CD4-positive, alpha-beta T cell treated with Interferon alpha-2 for 1 hour (primary cell): Measurements from ENCODE around the gene ADGRD1.
A peak's percentile ranks its signal among the peaks of the same experiment; 100 is the strongest.

Experiments used
- DNase-seq, 2 donors: peaks; one replicate each; pipeline ENCODE4 v3.0.0-alpha.2; 2020 to 2022

ADGRD1 gene

DNA sequence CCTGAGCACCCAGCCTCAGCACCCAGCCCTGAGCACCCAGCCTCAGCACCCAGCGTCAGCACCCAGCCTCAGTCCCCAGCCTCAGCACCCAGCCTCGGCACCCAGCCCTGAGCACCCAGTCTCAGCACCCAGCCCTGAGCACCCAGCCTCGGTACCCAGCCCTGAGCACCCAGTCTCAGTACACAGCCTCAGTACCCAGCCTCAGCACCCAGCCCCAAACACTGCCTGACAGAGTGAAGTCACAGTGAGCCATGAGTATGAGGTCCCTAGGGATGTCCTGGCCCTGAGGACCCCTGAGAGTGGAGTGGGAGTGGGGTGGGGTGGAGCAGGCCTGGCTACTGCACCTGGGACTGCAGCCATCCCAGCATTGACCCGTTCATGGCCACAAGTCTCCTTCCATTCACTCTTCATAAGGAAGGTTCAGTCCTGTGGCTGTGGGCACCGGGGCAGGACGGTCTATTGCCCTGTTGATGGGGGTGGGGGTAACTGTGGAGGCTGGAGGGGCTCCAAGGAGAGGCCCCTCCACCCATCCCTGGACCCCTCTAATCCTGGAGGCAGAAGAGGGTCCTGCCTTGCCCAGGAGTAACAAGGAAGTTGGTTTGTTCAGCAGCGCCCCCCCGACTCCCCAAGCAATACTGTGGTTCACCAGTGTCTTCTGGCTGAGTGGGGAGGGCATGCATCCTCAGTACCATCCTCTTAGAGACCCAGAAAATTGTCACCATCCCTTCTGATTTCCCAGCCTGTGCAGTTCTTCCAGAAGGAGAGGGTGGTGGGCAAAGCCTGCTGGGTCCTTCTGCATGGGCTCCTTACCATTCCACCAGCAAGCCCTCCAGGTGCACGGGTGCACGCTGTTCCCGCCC, 140.5 kb downstream of the ADGRD1 start:
- DNase-seq: no peak

DNA sequence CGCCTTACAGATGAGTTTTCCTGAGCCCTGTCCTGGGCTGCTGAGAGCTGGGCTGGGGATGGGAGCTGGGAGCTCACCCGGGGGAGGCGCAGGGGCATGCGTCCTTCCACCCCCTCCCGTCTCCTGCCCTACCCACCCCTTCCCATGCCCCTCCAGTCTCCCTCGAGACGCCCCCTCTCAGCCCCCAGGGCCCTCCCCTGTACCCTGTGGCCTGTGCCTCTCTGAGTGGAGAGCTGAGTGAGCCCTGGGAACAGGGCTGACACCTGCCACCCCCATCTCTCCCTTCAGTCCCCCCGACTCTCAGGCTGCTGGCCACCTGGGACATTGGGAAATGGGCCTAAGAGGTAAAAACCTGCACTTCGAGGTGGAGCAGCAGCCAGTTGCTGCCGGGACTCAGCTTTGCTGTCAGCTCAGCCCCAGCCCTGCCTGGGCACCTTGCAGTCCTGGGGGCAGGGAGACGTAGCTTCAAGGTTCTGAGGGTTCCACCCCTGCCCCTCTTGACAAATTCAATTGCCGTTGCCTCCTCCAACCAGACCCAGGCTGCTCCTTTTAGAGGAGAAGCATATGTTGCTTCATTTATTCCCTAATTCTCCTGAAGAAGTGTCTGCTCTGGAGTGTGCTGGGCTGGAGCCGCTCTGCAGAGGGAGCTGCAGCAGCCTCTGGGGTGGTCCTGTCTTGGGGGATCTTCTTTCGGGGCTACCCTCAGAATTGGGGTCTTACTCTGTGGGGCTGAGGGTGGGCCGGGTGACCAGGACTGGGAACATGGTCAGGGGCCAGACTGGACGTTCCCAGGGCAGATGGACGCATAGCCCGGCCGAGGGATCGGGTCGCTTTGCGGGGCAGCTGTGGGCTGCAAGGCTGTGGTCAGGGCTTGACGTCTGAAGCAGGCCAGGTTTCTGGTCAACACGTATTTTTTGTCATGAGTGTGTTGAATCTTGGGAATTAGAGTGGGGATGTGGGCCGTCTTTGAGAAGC, 141.4 kb downstream of the ADGRD1 start:
- no peak for DNase-seq

DNA sequence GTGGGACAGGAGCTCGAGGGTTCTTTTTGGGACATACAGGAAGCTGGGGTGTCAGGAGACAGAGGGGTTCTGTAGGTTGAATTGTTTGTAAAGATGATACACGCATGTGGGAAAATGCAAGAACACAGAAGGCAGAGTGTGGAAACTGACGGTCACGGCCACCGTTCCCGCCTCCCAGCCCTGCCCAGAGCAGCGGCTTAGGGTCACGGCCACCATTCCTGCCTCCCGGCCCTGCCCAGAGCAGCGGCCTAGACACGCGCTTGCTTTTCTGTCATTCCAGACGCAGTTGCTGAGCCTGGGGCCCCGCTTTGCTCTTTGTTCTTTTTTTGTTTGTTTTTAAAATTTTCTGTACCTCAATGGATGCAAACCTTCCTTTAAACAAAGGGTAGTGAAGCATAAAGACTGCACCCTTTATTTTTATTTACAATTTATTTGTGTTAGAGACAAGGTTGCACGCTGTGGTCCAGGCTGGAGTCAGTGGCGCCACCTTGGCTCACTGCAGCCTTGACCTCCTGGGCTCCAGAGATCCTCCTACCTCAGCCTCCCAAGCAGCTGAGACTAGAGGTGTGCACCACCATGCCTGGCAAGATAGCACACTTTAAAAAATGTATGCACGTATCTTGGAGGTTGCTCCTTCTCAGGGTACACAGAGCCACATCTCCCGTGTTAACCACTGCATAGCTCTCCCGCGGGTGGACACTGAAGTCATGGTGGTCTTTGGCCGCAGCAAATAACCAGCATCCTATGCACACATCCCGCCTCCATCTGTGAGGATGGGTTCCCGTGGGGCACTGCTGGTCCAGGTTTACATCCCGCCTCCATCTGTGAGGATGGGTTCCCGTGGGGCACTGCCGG, 142.3 kb downstream of the ADGRD1 start:
- DNase-seq: no peak

- no peak for DNase-seq
These were observed 143.0 kb downstream of the ADGRD1 start for GRCh38 chr12:131096681-131097181.

GRCh38 chr12:131097202-131098177, 143.8 kb downstream of the ADGRD1 start:
- DNase-seq: no peak

- DNase-seq: no peak
These were observed 144.7 kb downstream of the ADGRD1 start for GRCh38 chr12:131098178-131098981.

- DNase-seq: no peak
These were observed 146.4 kb downstream of the ADGRD1 start for GRCh38 chr12:131100031-131100674.

DNA sequence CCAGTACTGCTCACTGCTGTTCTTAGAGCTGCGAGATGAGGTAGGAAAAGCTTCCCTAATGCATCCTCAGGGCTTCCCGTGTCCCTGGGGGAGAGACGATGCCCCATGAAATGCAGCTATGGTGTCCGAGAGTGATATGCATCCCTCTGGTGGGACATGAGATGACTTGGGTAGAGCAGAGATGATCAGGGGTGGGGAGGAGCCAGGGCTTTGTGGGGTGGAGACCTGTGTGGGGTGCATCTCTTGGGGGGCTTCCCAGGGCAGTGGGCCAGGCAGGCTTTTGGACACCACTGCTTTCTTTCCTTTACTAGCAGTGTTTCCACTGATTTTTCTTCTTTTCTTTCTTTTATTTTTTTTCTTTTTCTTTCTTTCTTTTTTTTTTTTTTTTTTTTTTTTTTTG, 147.3 kb downstream of the ADGRD1 start:
- DNase-seq: no peak

- no peak for DNase-seq
These were observed 148.2 kb downstream of the ADGRD1 start for GRCh38 chr12:131101703-131102492.

- DNase-seq: no peak
These were observed 148.8 kb downstream of the ADGRD1 start for GRCh38 chr12:131102493-131102931.

- DNase-seq: no peak
These were observed 149.4 kb downstream of the ADGRD1 start for GRCh38 chr12:131102991-131103668.

GRCh38 chr12:131103669-131104462, 150.2 kb downstream of the ADGRD1 start:
- DNase-seq: no peak

DNA sequence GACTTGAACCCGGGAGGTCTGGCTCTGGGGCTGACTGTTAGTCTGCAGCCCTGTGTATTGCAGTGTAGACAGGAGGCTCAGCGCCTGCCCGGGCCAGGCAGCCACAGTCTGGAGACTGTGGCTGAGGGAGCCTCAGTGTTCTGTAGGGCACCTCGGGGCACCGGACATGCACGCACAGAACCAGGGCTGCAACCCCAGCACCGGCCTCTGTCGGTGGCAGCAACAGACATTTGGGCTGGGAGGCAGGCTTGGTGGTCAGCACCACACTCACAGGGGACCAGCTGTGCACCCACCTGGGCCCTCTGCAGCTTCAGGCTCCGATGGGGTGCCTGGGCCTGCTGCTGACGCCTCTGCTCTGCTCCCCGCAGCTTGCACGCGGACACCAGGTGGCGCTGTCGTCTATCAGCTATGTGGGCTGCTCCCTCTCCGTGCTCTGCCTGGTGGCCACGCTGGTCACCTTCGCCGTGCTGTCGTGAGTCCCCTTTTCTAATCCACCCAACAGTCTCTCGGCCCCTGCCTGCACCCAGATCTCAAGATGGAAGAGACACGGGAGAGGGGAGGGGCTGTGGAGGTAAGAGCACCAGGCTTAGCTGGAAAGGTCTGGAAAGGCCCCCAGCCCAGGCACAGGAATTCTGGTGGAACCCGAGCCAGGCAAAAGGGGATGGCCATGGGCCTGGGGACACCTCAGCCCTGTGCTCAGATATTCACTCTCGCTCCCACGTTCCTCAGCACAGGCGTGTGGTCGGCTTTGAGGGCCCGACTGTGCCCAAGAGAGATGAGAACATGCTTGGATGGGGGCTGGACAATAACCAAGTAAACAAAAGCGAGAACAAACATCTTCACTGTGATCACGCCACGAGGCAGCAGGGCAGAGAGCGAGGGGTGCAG, 151.0 kb downstream of the ADGRD1 start:
- peak; percentile 69 to 80 for DNase-seq

- no peak for DNase-seq
These were observed 151.6 kb downstream of the ADGRD1 start for GRCh38 chr12:131105351-131105735.

- DNase-seq: peak; percentile 9 to 39
These were observed 152.1 kb downstream of the ADGRD1 start for GRCh38 chr12:131105736-131106348.
